Measurements from ENCODE around the gene PLPP1.

PLPP1 gene

GRCh38 chr5:55534436-55535198 is at the start of gene PLPP1:
Gene PLPP1 (minus strand): TSS chr5:55534964. CDS start chr5:55534629, 335 bp downstream.
- Histone ChIP-seq H3K27me3 (ENCODE audit: control insufficient read depth in 1 of 2, insufficient read depth in 2 of 2, low read length in 2 of 2) (no peaks in the 10 kb centered on the region), H3K9ac (ENCODE audit: low read length) (peak within 1 kb of the TSS; percentile 94), H3K27ac (ENCODE audit: low read depth, low read length) (peak within 1 kb of the TSS; percentile 72), H3K36me3 (ENCODE audit: insufficient read depth, low read length) (no peaks in the 10 kb centered on the region), H3K9me3 (ENCODE audit: low read length) (no peaks in the 10 kb centered on the region), H3K4me1 (ENCODE audit: insufficient read depth, low read length) (peaks cover 31% of the 10 kb centered on the region), H3K4me3 (ENCODE audit: low read depth in 1 of 2, low read length in 2 of 2) (peak within 1 kb of the TSS; percentile 67 to 99)

GRCh38 chr5:55583578-55583977 is 48.8 kb upstream of the PLPP1 start:
- no peak overlapping the region for H3K4me3 ChIP-seq (ENCODE audit: low read depth in 1 of 2, low read length in 2 of 2)
- H3K27me3 ChIP-seq (ENCODE audit: control insufficient read depth in 1 of 2, insufficient read depth in 2 of 2, low read length in 2 of 2), result no peaks in the 10 kb centered on the region
- no peak overlapping the region for H3K9ac ChIP-seq (ENCODE audit: low read length)
- no peaks in the 10 kb centered on the region for H3K9me3 ChIP-seq (ENCODE audit: low read length)
- H3K36me3 ChIP-seq (ENCODE audit: insufficient read depth, low read length), result no peaks in the 10 kb centered on the region
- H3K27ac ChIP-seq (ENCODE audit: low read depth, low read length), result no peak overlapping the region
- peaks cover 9% of the 10 kb centered on the region for H3K4me1 ChIP-seq (ENCODE audit: insufficient read depth, low read length)

GRCh38 chr5:55582256-55582655 is 47.5 kb upstream of the PLPP1 start:
- Histone ChIP-seq H3K36me3 (ENCODE audit: insufficient read depth, low read length) (no peaks in the 10 kb centered on the region), H3K27ac (ENCODE audit: low read depth, low read length) (no peak overlapping the region), H3K4me1 (ENCODE audit: insufficient read depth, low read length) (peaks cover 19% of the 10 kb centered on the region), H3K9me3 (ENCODE audit: low read length) (no peaks in the 10 kb centered on the region), H3K27me3 (ENCODE audit: control insufficient read depth in 1 of 2, insufficient read depth in 2 of 2, low read length in 2 of 2) (no peaks in the 10 kb centered on the region), H3K9ac (ENCODE audit: low read length) (no peak overlapping the region), H3K4me3 (ENCODE audit: low read depth in 1 of 2, low read length in 2 of 2) (no peak overlapping the region)

- Histone ChIP-seq H3K27me3 (ENCODE audit: control insufficient read depth in 1 of 2, insufficient read depth in 2 of 2, low read length in 2 of 2) (no peaks in the 10 kb centered on the region), H3K9ac (ENCODE audit: low read length) (no peak overlapping the region), H3K4me3 (ENCODE audit: low read depth in 1 of 2, low read length in 2 of 2) (no peak overlapping the region), H3K4me1 (ENCODE audit: insufficient read depth, low read length) (peaks cover 27% of the 10 kb centered on the region), H3K36me3 (ENCODE audit: insufficient read depth, low read length) (no peaks in the 10 kb centered on the region), H3K9me3 (ENCODE audit: low read length) (no peaks in the 10 kb centered on the region), H3K27ac (ENCODE audit: low read depth, low read length) (no peak overlapping the region)
Observed at GRCh38 chr5:55580042-55580441, 45.3 kb upstream of the PLPP1 start.

- Histone ChIP-seq H3K9me3 (ENCODE audit: low read length) (no peaks in the 10 kb centered on the region), H3K4me3 (ENCODE audit: low read depth in 1 of 2, low read length in 2 of 2) (no peak overlapping the region), H3K9ac (ENCODE audit: low read length) (no peak overlapping the region), H3K4me1 (ENCODE audit: insufficient read depth, low read length) (peaks cover 19% of the 10 kb centered on the region), H3K27ac (ENCODE audit: low read depth, low read length) (no peak overlapping the region), H3K36me3 (ENCODE audit: insufficient read depth, low read length) (no peaks in the 10 kb centered on the region), H3K27me3 (ENCODE audit: control insufficient read depth in 1 of 2, insufficient read depth in 2 of 2, low read length in 2 of 2) (no peaks in the 10 kb centered on the region)
Observed at GRCh38 chr5:55578771-55579170, 44.0 kb upstream of the PLPP1 start.

GRCh38 chr5:55577353-55578060 is 42.7 kb upstream of the PLPP1 start:
- no peaks in the 10 kb centered on the region for H3K9me3 ChIP-seq (ENCODE audit: low read length)
- H3K36me3 ChIP-seq (ENCODE audit: insufficient read depth, low read length), result no peaks in the 10 kb centered on the region
- no peak overlapping the region for H3K9ac ChIP-seq (ENCODE audit: low read length)
- peaks cover 19% of the 10 kb centered on the region for H3K4me1 ChIP-seq (ENCODE audit: insufficient read depth, low read length)
- peak overlapping the region; percentile 72 for H3K27ac ChIP-seq (ENCODE audit: low read depth, low read length)
- no peaks in the 10 kb centered on the region for H3K27me3 ChIP-seq (ENCODE audit: control insufficient read depth in 1 of 2, insufficient read depth in 2 of 2, low read length in 2 of 2)
- no peak overlapping the region for H3K4me3 ChIP-seq (ENCODE audit: low read depth in 1 of 2, low read length in 2 of 2)

- H3K4me1 ChIP-seq (ENCODE audit: insufficient read depth, low read length), result peaks cover 19% of the 10 kb centered on the region
- no peak overlapping the region for H3K9ac ChIP-seq (ENCODE audit: low read length)
- no peak overlapping the region for H3K4me3 ChIP-seq (ENCODE audit: low read depth in 1 of 2, low read length in 2 of 2)
- no peaks in the 10 kb centered on the region for H3K27me3 ChIP-seq (ENCODE audit: control insufficient read depth in 1 of 2, insufficient read depth in 2 of 2, low read length in 2 of 2)
- no peaks in the 10 kb centered on the region for H3K9me3 ChIP-seq (ENCODE audit: low read length)
- H3K36me3 ChIP-seq (ENCODE audit: insufficient read depth, low read length), result no peaks in the 10 kb centered on the region
- peak overlapping the region; percentile 72 for H3K27ac ChIP-seq (ENCODE audit: low read depth, low read length)
Observed at GRCh38 chr5:55576661-55577060, 41.9 kb upstream of the PLPP1 start.

- Histone ChIP-seq H3K27me3 (ENCODE audit: control insufficient read depth in 1 of 2, insufficient read depth in 2 of 2, low read length in 2 of 2) (no peaks in the 10 kb centered on the region), H3K27ac (ENCODE audit: low read depth, low read length) (no peak overlapping the region), H3K4me1 (ENCODE audit: insufficient read depth, low read length) (peaks cover 19% of the 10 kb centered on the region), H3K9me3 (ENCODE audit: low read length) (no peaks in the 10 kb centered on the region), H3K4me3 (ENCODE audit: low read depth in 1 of 2, low read length in 2 of 2) (no peak overlapping the region), H3K9ac (ENCODE audit: low read length) (no peak overlapping the region), H3K36me3 (ENCODE audit: insufficient read depth, low read length) (no peaks in the 10 kb centered on the region)
Observed at GRCh38 chr5:55575815-55576583, 41.2 kb upstream of the PLPP1 start.

- Histone ChIP-seq H3K4me3 (ENCODE audit: low read depth in 1 of 2, low read length in 2 of 2) (no peak overlapping the region), H3K9me3 (ENCODE audit: low read length) (no peaks in the 10 kb centered on the region), H3K36me3 (ENCODE audit: insufficient read depth, low read length) (no peaks in the 10 kb centered on the region), H3K27ac (ENCODE audit: low read depth, low read length) (no peak overlapping the region), H3K9ac (ENCODE audit: low read length) (no peak overlapping the region), H3K4me1 (ENCODE audit: insufficient read depth, low read length) (peaks cover 13% of the 10 kb centered on the region), H3K27me3 (ENCODE audit: control insufficient read depth in 1 of 2, insufficient read depth in 2 of 2, low read length in 2 of 2) (no peaks in the 10 kb centered on the region)
Observed at GRCh38 chr5:55572600-55572999, 37.8 kb upstream of the PLPP1 start.

GRCh38 chr5:55572020-55572419 is 37.3 kb upstream of the PLPP1 start:
- Histone ChIP-seq H3K27me3 (ENCODE audit: control insufficient read depth in 1 of 2, insufficient read depth in 2 of 2, low read length in 2 of 2) (no peaks in the 10 kb centered on the region), H3K9ac (ENCODE audit: low read length) (no peak overlapping the region), H3K4me3 (ENCODE audit: low read depth in 1 of 2, low read length in 2 of 2) (no peak overlapping the region), H3K27ac (ENCODE audit: low read depth, low read length) (no peak overlapping the region), H3K36me3 (ENCODE audit: insufficient read depth, low read length) (no peaks in the 10 kb centered on the region), H3K4me1 (ENCODE audit: insufficient read depth, low read length) (peaks cover 7% of the 10 kb centered on the region), H3K9me3 (ENCODE audit: low read length) (no peaks in the 10 kb centered on the region)

GRCh38 chr5:55570570-55570969 is 35.8 kb upstream of the PLPP1 start:
- no peak overlapping the region for H3K9ac ChIP-seq (ENCODE audit: low read length)
- H3K27ac ChIP-seq (ENCODE audit: low read depth, low read length), result peak overlapping the region; percentile 27
- no peak overlapping the region for H3K4me3 ChIP-seq (ENCODE audit: low read depth in 1 of 2, low read length in 2 of 2)
- no peaks in the 10 kb centered on the region for H3K36me3 ChIP-seq (ENCODE audit: insufficient read depth, low read length)
- no peaks in the 10 kb centered on the region for H3K4me1 ChIP-seq (ENCODE audit: insufficient read depth, low read length)
- no peaks in the 10 kb centered on the region for H3K27me3 ChIP-seq (ENCODE audit: control insufficient read depth in 1 of 2, insufficient read depth in 2 of 2, low read length in 2 of 2)
- H3K9me3 ChIP-seq (ENCODE audit: low read length), result no peaks in the 10 kb centered on the region

Measured in muscle layer of colon (tissue), 2 donors.